GM23248 (cell line): ENCODE results near the gene MAPK11. TPM values are rescaled to one million over a fixed set of nuclear protein-coding genes. Genes with fewer than 3 reads are reported as not detected.

Experiments
- DNase-seq: peaks from one replicate; pipeline ENCODE4 v3.0.0-alpha.2; 2015
- H2AFZ ChIP-seq: fragments of 200-600 bp; sonication (generic); 2 replicates; pipeline ENCODE4 v1.6.1; 2016; ENCODE audit warnings: antibody characterized with exemption
- H3F3A ChIP-seq: fragments of 200-600 bp; sonication (generic); 2 replicates; pipeline ENCODE4 v1.6.1; 2016; ENCODE audit warnings: mild to moderate bottlenecking, antibody characterized with exemption, mixed run types; ENCODE audit not compliant: insufficient read depth
- H3K27ac ChIP-seq: fragments of 200-600 bp; sonication (generic); 2 replicates; pipeline ENCODE4 v1.5.1; 2016; ENCODE audit warnings: mild to moderate bottlenecking
- H3K27me3 ChIP-seq: fragments of 200-600 bp; sonication (generic); replicated peaks from 2 replicates; pipeline ENCODE4 v1.6.1; 2016; ENCODE audit warnings: mild to moderate bottlenecking; ENCODE audit not compliant: insufficient read depth
- H3K36me3 ChIP-seq: fragments of 200-600 bp; sonication (generic); 2 replicates; pipeline ENCODE4 v1.6.1; 2016; ENCODE audit warnings: low read depth, mild to moderate bottlenecking
- H3K4me1 ChIP-seq: fragments of 200-600 bp; sonication (generic); 2 replicates; pipeline ENCODE4 v1.6.1; 2016; ENCODE audit warnings: mild to moderate bottlenecking; ENCODE audit not compliant: insufficient read depth
- H3K4me2 ChIP-seq: fragments of 200-600 bp; sonication (generic); one replicate; pipeline ENCODE4 v1.6.1; 2016; ENCODE audit warnings: mild to moderate bottlenecking; ENCODE audit not compliant: unreplicated experiment
- H3K4me3 ChIP-seq: fragments of 200-600 bp; sonication (generic); 2 replicates; pipeline ENCODE4 v1.5.1; 2016; ENCODE audit warnings: mild to moderate bottlenecking
- H3K79me2 ChIP-seq: fragments of 200-600 bp; sonication (generic); 2 replicates; pipeline ENCODE4 v1.6.1; 2016; ENCODE audit warnings: mild to moderate bottlenecking; ENCODE audit not compliant: insufficient read depth
- H3K9ac ChIP-seq: fragments of 200-600 bp; sonication (generic); 2 replicates; pipeline ENCODE4 v1.6.1; 2016; ENCODE audit warnings: mild to moderate bottlenecking
- H3K9me2 ChIP-seq: fragments of 200-600 bp; sonication (generic); 2 replicates; pipeline ENCODE4 v1.6.1; 2016; ENCODE audit warnings: mixed run types, mild to moderate bottlenecking, moderate library complexity; ENCODE audit not compliant: insufficient read depth
- H3K9me3 ChIP-seq: fragments of 200-600 bp; sonication (generic); one replicate; pipeline ENCODE4 v1.6.1; 2017; ENCODE audit warnings: low read depth
- H4K20me1 ChIP-seq: fragments of 200-600 bp; sonication (generic); 2 replicates; pipeline ENCODE4 v1.6.0; 2016; ENCODE audit not compliant: insufficient read depth
- EZH2 ChIP-seq: fragments of 200-600 bp; sonication (generic); IDR thresholded peaks from 2 replicates; pipeline ENCODE4 v1.6.1; 2018; ENCODE audit warnings: antibody characterized with exemption, mild to moderate bottlenecking; ENCODE audit not compliant: insufficient read depth, poor library complexity, severe bottlenecking
- EZH2phosphoT487 ChIP-seq: fragments of 200-600 bp; sonication (generic); IDR thresholded peaks from 2 replicates; pipeline ENCODE4 v1.6.1; 2018; ENCODE audit warnings: antibody characterized with exemption, moderate library complexity, mild to moderate bottlenecking, low read depth; ENCODE audit not compliant: insufficient read depth
- WGBS, 2 experiments: methylation state at CpG; one replicate each; pipeline ENCODE4 v1.1.6; 2015 to 2017; ENCODE audit warnings: low lambda C conversion rate in 2 of 2, low coverage in 1 of 2; ENCODE audit errors: missing lambda C conversion rate in 2 of 2; 5-methylcytosine and 5-hydroxymethylcytosine counted together
- in situ Hi-C: fragments of 300-500 bp; cut with MboI; formaldehyde crosslinking; loops from 2 replicates; pipeline ENCODE4 v1.15.0; 2020
- polyA plus RNA-seq: library from polyadenylated mRNA; unstranded; fragments of >200 nt; fragmentation: Nextera tagmentation; extraction: Ambion mirVana; gene quantifications from 2 replicates; pipeline ENCODE4 v1.2.1, GENCODE V29; 2016
- total RNA-seq: library from RNA; depleted of rRNA; stranded (reverse); fragments of >200 nt; shearing (Covaris generic); gene quantifications from 2 replicates; pipeline ENCODE4 v1.2.3, GENCODE V29; 2014

Gene MAPK11
- total and polyA plus RNA-seq, 2 experiments from 2014 or later: 1.2 to 9.8 TPM

DNA sequence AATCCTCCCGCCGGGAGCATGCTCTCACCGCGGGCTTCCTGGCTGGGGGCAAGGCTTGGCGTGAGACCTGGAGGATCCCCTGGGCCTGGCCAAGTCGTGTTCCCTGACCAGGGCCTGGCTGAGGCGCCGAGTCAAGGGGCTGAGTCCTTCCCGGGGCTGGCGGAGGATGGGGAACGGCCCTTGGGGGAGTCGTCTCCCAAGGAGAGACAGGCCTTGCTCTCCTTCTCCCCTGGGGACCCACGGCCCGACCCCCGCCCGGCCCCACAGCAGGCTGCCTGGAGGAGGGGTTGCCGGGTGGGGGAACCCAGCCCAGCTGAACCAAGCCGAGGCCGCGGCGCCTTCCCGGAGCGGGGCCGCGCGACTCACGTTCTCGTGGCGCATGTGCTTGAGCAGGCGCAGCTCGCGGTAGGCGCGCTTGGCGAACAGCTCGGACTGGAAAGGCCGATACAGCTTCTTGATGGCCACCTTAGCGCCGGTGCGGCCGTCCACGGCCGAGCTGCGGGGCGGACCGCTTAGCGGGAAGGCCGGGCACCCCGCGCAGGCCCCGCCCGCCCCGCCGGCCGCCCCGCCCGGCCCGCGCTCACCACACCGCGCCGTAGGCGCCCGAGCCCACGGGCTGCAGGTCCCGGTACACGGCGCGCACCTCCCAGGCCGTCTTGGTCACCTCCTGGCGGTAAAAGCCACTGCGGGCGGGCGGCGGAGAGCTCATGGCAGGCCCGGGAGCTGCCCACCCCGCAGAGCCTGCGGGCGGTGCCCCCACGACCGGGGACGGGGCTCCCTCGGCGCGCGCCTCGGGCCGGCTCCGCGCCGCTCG lies 9.2 kb downstream of the MAPK11 start:
- Histone ChIP-seq H3K9ac (peak overlapping the region; percentile 92), H3K36me3 (no peaks in the 10 kb centered on the region), H2AFZ (peak overlapping the region; percentile 79), H3K79me2 (peaks cover 22% of the 10 kb centered on the region), H3F3A (no peaks in the 10 kb centered on the region), H3K27ac (peak overlapping the region; percentile 58), H3K4me2 (peak overlapping the region; percentile 89), H3K9me3 (no peaks in the 10 kb centered on the region), H3K4me3 (peak overlapping the region; percentile 81), H3K9me2 (no peaks in the 10 kb centered on the region), H4K20me1 (no peaks in the 10 kb centered on the region), H3K4me1 (0 out of 2 replicates have a peak, but pooled peaks cover 3% of the 10 kb centered on the region), H3K27me3 (no peaks in the 10 kb centered on the region)
- DNase-seq: peak; percentile 85
- TF ChIP-seq EZH2phosphoT487 (no peak), EZH2 (no peak)
- in situ Hi-C loops: no loop called here
- 1 to 3% methylated on average over 46 to 47 of the region's 92 CpGs for WGBS, 2 experiments

DNA sequence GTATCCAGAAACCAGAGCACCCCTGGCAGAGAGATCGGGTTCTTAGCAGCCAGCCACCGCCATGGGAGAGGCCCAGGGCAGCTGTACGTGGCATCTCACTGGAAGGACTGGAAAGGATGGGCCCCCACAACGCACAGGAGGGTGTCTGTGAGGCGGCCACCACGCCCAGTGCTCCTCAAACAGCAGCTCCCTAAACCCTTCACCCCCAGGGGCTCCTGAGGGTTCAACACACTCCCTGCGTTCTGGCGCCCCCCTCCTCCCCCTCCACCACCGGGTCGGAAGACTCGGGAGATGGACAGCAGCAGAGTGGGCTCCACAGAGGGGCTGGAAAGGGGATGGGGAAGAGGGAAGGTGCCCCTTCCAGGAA lies 9.8 kb downstream of the MAPK11 start:
- Histone ChIP-seq H3K27ac (peak overlapping the region; percentile 58), H3K9ac (peak overlapping the region; percentile 92)
- in situ Hi-C loops: no loop called here

DNA sequence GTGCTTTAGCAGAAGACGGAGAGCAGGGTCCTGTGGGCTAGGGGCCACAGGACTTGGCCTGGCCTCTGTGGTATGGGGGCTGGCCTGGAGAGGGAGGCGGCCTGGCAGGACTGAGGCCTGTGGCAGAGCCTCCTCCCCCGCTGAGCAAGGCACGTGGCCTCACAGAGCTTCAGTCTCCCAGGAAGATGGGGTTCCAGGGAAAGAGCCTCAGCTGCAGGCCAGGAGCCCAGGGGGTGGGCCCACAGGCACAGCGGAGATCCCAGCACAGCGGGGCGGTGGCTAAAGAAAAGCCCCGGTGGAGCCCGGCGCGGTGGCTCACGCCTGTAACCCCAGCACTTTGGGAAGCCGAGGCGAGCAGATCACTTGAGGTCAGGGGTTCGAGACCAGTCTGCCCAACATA lies 10.9 kb downstream of the MAPK11 start:
- Histone ChIP-seq H3K36me3 (no peaks in the 10 kb centered on the region), H4K20me1 (no peaks in the 10 kb centered on the region), H3K4me2 (no peak overlapping the region), H3F3A (no peaks in the 10 kb centered on the region), H3K9me2 (no peaks in the 10 kb centered on the region), H3K9me3 (no peaks in the 10 kb centered on the region), H3K79me2 (peaks cover 22% of the 10 kb centered on the region), H3K4me3 (no peak overlapping the region), H3K4me1 (0 out of 2 replicates have a peak, but pooled peaks cover 3% of the 10 kb centered on the region), H3K27ac (no peak overlapping the region), H3K9ac (no peak overlapping the region), H3K27me3 (no peaks in the 10 kb centered on the region), H2AFZ (no peak overlapping the region)
- no peak for TF ChIP-seq EZH2phosphoT487
- no peak for TF ChIP-seq EZH2
- in situ Hi-C loops: no loop called here
- 92 to 99% methylated on average over 12 to 15 of the region's 15 CpGs for WGBS, 2 experiments
- no peak for DNase-seq

More for the DNA sequence above, 9.8 kb downstream of the MAPK11 start:
- DNase-seq: peak; percentile 70
- Histone ChIP-seq H3F3A (no peaks in the 10 kb centered on the region), H3K4me3 (peak overlapping the region; percentile 81), H3K9me3 (no peaks in the 10 kb centered on the region), H4K20me1 (no peaks in the 10 kb centered on the region), H3K79me2 (peaks cover 22% of the 10 kb centered on the region), H3K27me3 (no peaks in the 10 kb centered on the region), H3K4me2 (peak overlapping the region; percentile 89), H3K9me2 (no peaks in the 10 kb centered on the region), H2AFZ (peak overlapping the region; percentile 79), H3K4me1 (0 out of 2 replicates have a peak, but pooled peaks cover 3% of the 10 kb centered on the region), H3K36me3 (no peaks in the 10 kb centered on the region)
- TF ChIP-seq EZH2 (no peak), EZH2phosphoT487 (no peak)
- WGBS, 2 experiments: 21 to 27% methylated on average over 9 to 10 of the region's 11 CpGs

DNA sequence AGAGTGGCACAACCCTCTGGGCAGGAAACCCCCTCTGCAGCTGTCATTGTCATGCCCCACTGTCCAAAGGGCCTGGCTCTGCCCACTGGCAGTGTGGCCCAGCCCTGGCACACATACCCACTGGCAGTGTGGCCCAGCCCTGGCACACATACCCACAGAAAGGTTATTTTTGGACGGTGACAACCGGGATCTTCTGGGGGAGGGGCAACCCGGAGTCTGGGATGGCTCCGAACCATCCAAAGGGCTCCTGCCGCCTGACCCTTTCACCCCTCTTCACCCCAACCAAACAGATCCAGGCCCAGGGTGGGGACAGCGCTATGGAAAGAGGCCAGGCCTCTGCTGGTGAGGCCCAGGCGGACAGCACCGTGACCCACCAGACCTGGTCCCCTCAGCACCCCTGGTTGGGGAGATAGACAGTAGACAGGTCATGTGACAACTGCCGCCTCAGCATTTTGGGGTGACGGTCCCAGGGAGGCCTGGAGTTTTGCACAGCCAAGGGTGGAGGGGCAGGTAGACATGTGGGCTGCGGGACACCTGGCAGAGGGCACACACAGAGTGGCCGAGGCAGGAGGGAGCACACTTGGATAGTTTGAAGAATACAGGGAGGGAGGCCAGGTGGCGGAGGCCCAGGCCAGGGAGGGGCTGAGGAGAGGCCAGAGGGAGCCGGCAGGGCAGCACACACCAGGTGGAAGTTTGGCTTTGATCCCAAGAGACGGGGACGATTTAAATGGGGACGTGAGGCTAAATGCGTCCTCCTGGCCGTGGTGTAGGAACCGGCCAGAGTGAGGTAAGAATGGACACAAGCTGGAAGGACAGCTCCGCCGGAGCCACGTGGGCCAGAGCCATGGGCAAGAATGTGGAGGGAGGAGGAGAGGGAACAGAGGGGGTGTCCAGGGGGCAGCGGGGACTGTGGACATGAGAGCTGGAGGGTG lies 11.6 kb downstream of the MAPK11 start:
- no peaks in the 10 kb centered on the region for H3K27me3 ChIP-seq
- TF ChIP-seq EZH2: no peak
- no peak for DNase-seq
- 0 out of 2 replicates have a peak, but pooled peaks cover 3% of the 10 kb centered on the region for H3K4me1 ChIP-seq
- 73 to 74% methylated on average over 23 to 24 of the region's 24 CpGs for WGBS, 2 experiments
- H4K20me1 ChIP-seq: no peaks in the 10 kb centered on the region
- no peak overlapping the region for H3K9ac ChIP-seq
- no peaks in the 10 kb centered on the region for H3F3A ChIP-seq
- no peaks in the 10 kb centered on the region for H3K9me2 ChIP-seq
- no peak overlapping the region for H2AFZ ChIP-seq
- H3K36me3 ChIP-seq: no peaks in the 10 kb centered on the region
- H3K9me3 ChIP-seq: no peaks in the 10 kb centered on the region
- H3K27ac ChIP-seq: no peak overlapping the region
- H3K79me2 ChIP-seq: peaks cover 22% of the 10 kb centered on the region
- no peak overlapping the region for H3K4me3 ChIP-seq
- in situ Hi-C loops: no loop called here
- H3K4me2 ChIP-seq: no peak overlapping the region
